Glomerular endothelial cell (primary cell): ENCODE data around the gene PTGDS. TPM values are rescaled to one million over a fixed set of nuclear protein-coding genes. Genes with fewer than 3 reads are reported as not detected.

Source experiments
- DNase-seq: peaks from one replicate; pipeline ENCODE4 v3.0.0-alpha.2; 2011; ENCODE audit warnings: low read depth, low spot score; ENCODE audit errors: extremely low read depth
- total RNA-seq: library from RNA; depleted of rRNA; stranded (reverse); fragments of >200 nt; gene quantifications from 2 replicates; pipeline ENCODE4 v1.2.3, GENCODE V29; 2015

PTGDS gene
- total RNA-seq, 1 donor from 2014 or later: not detected

- DNase-seq: no peak
Observed at GRCh38 chr9:136972335-136972734, 5.0 kb upstream of the PTGDS start.

GRCh38 chr9:136972743-136973142 is 4.6 kb upstream of the PTGDS start:
- DNase-seq: no peak

GRCh38 chr9:136973618-136974617 is 3.4 kb upstream of the PTGDS start:
- no peak for DNase-seq

GRCh38 chr9:136974817-136975535 is 2.3 kb upstream of the PTGDS start:
- no peak for DNase-seq

GRCh38 chr9:136975644-136976043 is 1.7 kb upstream of the PTGDS start:
- DNase-seq: no peak

GRCh38 chr9:136977649-136978072 is 357 bp downstream of the PTGDS start:
- DNase-seq: no peak

GRCh38 chr9:136978073-136978864 is 965 bp downstream of the PTGDS start:
- no peak for DNase-seq

GRCh38 chr9:136978865-136979544 is 1.7 kb downstream of the PTGDS start:
- DNase-seq: no peak

GRCh38 chr9:136979769-136980587 is 2.7 kb downstream of the PTGDS start:
- DNase-seq: no peak

GRCh38 chr9:136980669-136981478 is 3.6 kb downstream of the PTGDS start:
- DNase-seq: no peak

- DNase-seq: no peak
Observed at GRCh38 chr9:136981588-136982231, 4.4 kb downstream of the PTGDS start.

GRCh38 chr9:136982232-136983051 is 5.1 kb downstream of the PTGDS start, which contains the start of gene LCNL1:
Gene LCNL1 (plus strand): TSS chr9:136982993. CDS start chr9:136983587, 594 bp downstream.
- DNase-seq: no peak

GRCh38 chr9:136983167-136983566 is 5.9 kb downstream of the PTGDS start:
- DNase-seq: no peak

- DNase-seq: no peak
Observed at GRCh38 chr9:136983656-136984314, 6.5 kb downstream of the PTGDS start.

GRCh38 chr9:136984464-136985026 is 7.2 kb downstream of the PTGDS start:
- no peak for DNase-seq

- no peak for DNase-seq
Observed at GRCh38 chr9:136985027-136985602, 7.8 kb downstream of the PTGDS start.
